A549 (cell line): ENCODE data around the gene SKIL. TPM values are rescaled to one million over a fixed set of nuclear protein-coding genes. Genes with fewer than 3 reads are reported as not detected.

Experiments used
- ATAC-seq, 2 experiments: fragments of 200-7000 bp in 1 of 2; fragments of >200 bp in 1 of 2; cut with Nextera tagmentation in 1 of 2; cut with Tn5 transposase in 1 of 2; 3 replicates each; pipeline versions ENCODE4 v1.8.0 to v1.9.1; 2018 to 2020; ENCODE audit warnings: mild to moderate bottlenecking in 1 of 2, moderate library complexity in 1 of 2
- CTCF ChIA-PET: fragments of 300-600 bp; sonication (Branson Sonifier 250); formaldehyde crosslinking; extraction: SDS; loops from one replicate; lab custom pipeline; 2021; ENCODE audit warnings: antibody characterized with exemption, inconsistent platforms; lab: Yijun Ruan, JAX
- POLR2A ChIA-PET: fragments of 350-600 bp; formaldehyde crosslinking; extraction: SDS; loops from one replicate; lab custom pipeline; 2021; ENCODE audit warnings: antibody characterized with exemption, inconsistent platforms; lab: Yijun Ruan, JAX
- DNase-seq, 2 experiments: peaks; one replicate each; pipeline versions ENCODE4 v3.0.0 to v3.0.0-alpha.2; 2011 to 2016; ENCODE audit warnings: low read depth in 1 of 2, low spot score in 1 of 2
- FAIRE-seq: peaks from 2 replicates; lab custom pipeline; 2011; peaks lifted over from hg19 to GRCh38; lab: Jason Lieb, UNC
- H3K27ac ChIP-seq, 2 experiments: fragments of >200 bp; sonication (Bioruptor Twin); formaldehyde crosslinking; 3 replicates each; pipeline ENCODE4 v1.5.1; 2016 to 2017
- H3K4me1 ChIP-seq: fragments of >200 bp; sonication (Bioruptor Twin); formaldehyde crosslinking; 3 replicates; pipeline ENCODE4 v1.6.1; 2016
- H3K4me2 ChIP-seq: fragments of >200 bp; sonication (Bioruptor Twin); formaldehyde crosslinking; 3 replicates; pipeline ENCODE4 v1.6.1; 2016
- H3K4me3 ChIP-seq: fragments of >200 bp; sonication (Bioruptor Twin); formaldehyde crosslinking; 3 replicates; pipeline ENCODE4 v1.5.1; 2016
- H3K9me3 ChIP-seq: fragments of >200 bp; sonication (Bioruptor Twin); formaldehyde crosslinking; 3 replicates; pipeline ENCODE4 v1.6.1; 2016
- CBX2 ChIP-seq: fragments of 200-600 bp; sonication (generic); IDR thresholded peaks from 2 replicates; pipeline ENCODE4 v1.6.1; 2016; ENCODE audit warnings: low read depth, mild to moderate bottlenecking, borderline replicate concordance
- CHD2 ChIP-seq: fragments of 150-350 bp; IDR thresholded peaks from 2 replicates; pipeline ENCODE4 v1.6.1; 2014; ENCODE audit warnings: low read length; ENCODE audit not compliant: partially characterized antibody
- CHD4 ChIP-seq: fragments of 200-600 bp; sonication (generic); IDR thresholded peaks from 2 replicates; pipeline ENCODE4 v1.6.1; 2016; ENCODE audit warnings: antibody characterized with exemption, mild to moderate bottlenecking, borderline replicate concordance
- CTCF ChIP-seq: fragments of >200 bp; sonication (Bioruptor Twin); formaldehyde crosslinking; IDR thresholded peaks from 3 replicates; pipeline ENCODE4 v1.5.1; 2016
- EHF ChIP-seq: fragments of 250-450 bp; sonication (Bioruptor Pico); IDR thresholded peaks from 2 replicates; pipeline ENCODE4 v1.5.0; 2020; ENCODE audit warnings: mild to moderate bottlenecking
- ELK1 ChIP-seq: fragments of 150-350 bp; IDR thresholded peaks from 2 replicates; pipeline ENCODE4 v1.6.1; 2014; ENCODE audit warnings: low read depth, mild to moderate bottlenecking, low read length
- GATA3 ChIP-seq: IDR thresholded peaks from 2 replicates; pipeline ENCODE4 v1.6.1; 2012; ENCODE audit warnings: borderline replicate concordance
- HEYL ChIP-seq: fragments of 250-450 bp; sonication (Bioruptor Pico); IDR thresholded peaks from 2 replicates; pipeline ENCODE4 v1.8.0; 2021; ENCODE audit warnings: mild to moderate bottlenecking, moderate library complexity
- HMGXB4 ChIP-seq: fragments of 250-450 bp; sonication (Bioruptor Pico); IDR thresholded peaks from 2 replicates; pipeline ENCODE4 v1.5.0; 2021; ENCODE audit warnings: mild to moderate bottlenecking, moderate library complexity, borderline replicate concordance
- HOXB5 ChIP-seq: fragments of 250-450 bp; sonication (Bioruptor Pico); IDR thresholded peaks from 2 replicates; pipeline ENCODE4 v1.5.0; 2020; ENCODE audit warnings: mild to moderate bottlenecking, moderate library complexity
- JUNB ChIP-seq: fragments of >200 bp; sonication (Bioruptor Twin); formaldehyde crosslinking; IDR thresholded peaks from 2 replicates; pipeline ENCODE4 v1.6.1; 2016
- NFE2L2 ChIP-seq: fragments of 150-350 bp; conservative IDR thresholded peaks from 2 replicates; pipeline ENCODE4 v1.6.1; 2014; ENCODE audit warnings: low read length
- NPAS2 ChIP-seq: fragments of 250-450 bp; sonication (Bioruptor Pico); IDR thresholded peaks from 2 replicates; pipeline ENCODE4 v1.8.0; 2022; ENCODE audit warnings: mild to moderate bottlenecking, moderate library complexity, borderline replicate concordance
- NR3C1 ChIP-seq: fragments of >200 bp; sonication (Bioruptor Twin); formaldehyde crosslinking; IDR thresholded peaks from 3 replicates; pipeline ENCODE4 v1.6.1; 2017
- POLR2A ChIP-seq: IDR thresholded peaks from 2 replicates; pipeline ENCODE4 v1.6.1; 2012; ENCODE audit warnings: mild to moderate bottlenecking, low read length
- RAD21 ChIP-seq, 2 experiments: fragments of >200 bp in 1 of 2; sonication (Bioruptor Twin) in 1 of 2; formaldehyde crosslinking in 1 of 2; IDR thresholded peaks in 1 of 2; conservative IDR thresholded peaks in 1 of 2; 2 replicates in 1 of 2; 3 replicates in 1 of 2; pipeline ENCODE4 v1.6.1; 2012 to 2018; ENCODE audit warnings: inconsistent platforms in 1 of 2
- RFX5 ChIP-seq: fragments of 450-650 bp; IDR thresholded peaks from 2 replicates; pipeline ENCODE4 v1.7.1; 2014; ENCODE audit warnings: antibody characterized with exemption, mild to moderate bottlenecking, moderate library complexity
- ZC3H11A ChIP-seq: fragments of 450-650 bp; IDR thresholded peaks from 2 replicates; pipeline ENCODE4 v1.6.1; 2014; ENCODE audit warnings: antibody characterized with exemption, mild to moderate bottlenecking
- ZFP36 ChIP-seq: fragments of 450-650 bp; IDR thresholded peaks from 2 replicates; pipeline ENCODE4 v1.6.1; 2014; ENCODE audit warnings: borderline replicate concordance; ENCODE audit not compliant: partially characterized antibody
- ZNF302 ChIP-seq: fragments of 250-450 bp; sonication (Bioruptor Pico); IDR thresholded peaks from 2 replicates; pipeline ENCODE4 v1.9.0; 2021; ENCODE audit warnings: inconsistent platforms, mild to moderate bottlenecking, moderate library complexity
- ZSCAN20 ChIP-seq: fragments of 250-450 bp; sonication (Bioruptor Pico); IDR thresholded peaks from 2 replicates; pipeline ENCODE4 v1.8.0; 2022; ENCODE audit warnings: mild to moderate bottlenecking, moderate library complexity
- WGBS: methylation state at CpG from one replicate; pipeline ENCODE4 v1.1.6; 2017; ENCODE audit errors: missing lambda C conversion rate; 5-methylcytosine and 5-hydroxymethylcytosine counted together
- polyA plus RNA-seq, 4 experiments: library from polyadenylated mRNA; depleted of rRNA in 3 of 4; stranded (reverse); fragments of >200 nt; fragmentation: RNase III in 1 of 4; extraction: RNeasy Plus Mini Kit Qiagen cat#74134 plus additional on column Dnase treatment in 1 of 4; gene quantifications; 2 replicates in 3 of 4; 3 replicates in 1 of 4; pipeline ENCODE4 v1.2.3, GENCODE V29; 2011 to 2017
- TF ChIP-seq, protein P1 (sequence below): fragments of >200 bp; sonication (Bioruptor Twin); formaldehyde crosslinking; IDR thresholded peaks from 3 replicates; pipeline ENCODE4 v1.6.1; 2016

The SKIL gene
- polyA plus RNA-seq, 2 of the 4 experiments (the other 2 are of a cell fraction) = 39.6 to 64.2 TPM

DNA sequence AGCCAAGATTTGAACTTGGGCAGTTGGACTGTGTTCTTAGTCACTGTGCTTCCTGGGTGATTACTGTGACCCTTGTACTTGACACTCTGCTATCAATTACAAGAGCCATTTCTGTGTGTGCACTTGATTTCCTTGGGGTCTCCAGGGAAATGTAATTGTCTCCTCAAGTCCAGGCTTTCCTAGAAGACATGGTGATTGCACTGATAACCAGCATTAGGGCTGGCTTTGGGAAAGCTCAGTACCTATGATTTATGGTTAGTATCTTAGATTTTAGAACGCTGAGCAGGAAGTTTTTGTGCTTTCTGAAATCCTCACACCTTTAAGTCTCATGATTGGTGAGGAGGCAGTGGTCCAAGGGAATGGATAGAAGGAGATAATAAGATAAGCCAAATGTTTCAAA lies 59.6 kb downstream of the SKIL start:
- ATAC-seq = no peak
- no peaks in the 10 kb centered on the region for H3K4me1 ChIP-seq
- H3K4me2 ChIP-seq = no peak overlapping the region
- no peak overlapping the region for H3K27ac ChIP-seq
- no peak overlapping the region for H3K4me3 ChIP-seq
- TF ChIP-seq ELK1 (no peak), ZSCAN20 (CRISPR knock-in tag) (no peak), CHD2 (no peak), GATA3 (no peak), RFX5 (no peak), NR3C1 (no peak), CHD4 (no peak), CTCF (no peak), HOXB5 (CRISPR knock-in tag) (no peak), NPAS2 (CRISPR knock-in tag) (no peak), NFE2L2 (no peak), ZFP36 (no peak), HEYL (CRISPR knock-in tag) (no peak), RAD21 (conservative IDR thresholded peaks at IDR 0.05 in 1 of 2, IDR thresholded peaks at IDR 0.05 in 1 of 2) (no peak)
- ChIA-PET POLR2A (no interaction called here), CTCF (interaction anchor here (0.6 to 10.5 kb wide), 4 partner anchors 32 to 421 kb away, joined by 3 to 277 read pairs (median 4); no protein-coding TSS in a partner anchor)
- H3K9me3 ChIP-seq = no peaks in the 10 kb centered on the region
- no peak for DNase-seq
- WGBS = 68% methylated on average over 1 of the region's 1 CpG
- no peak for FAIRE-seq

- Histone ChIP-seq H3K9me3 (no peaks in the 10 kb centered on the region), H3K4me1 (no peaks in the 10 kb centered on the region), H3K27ac (no peak within 1 kb of the TSS), H3K4me3 (no peak within 1 kb of the TSS), H3K4me2 (peak within 1 kb of the TSS; percentile 13; the same call in 1 of the 3 replicates)
- ChIA-PET POLR2A (no interaction called here), CTCF (interaction anchor here (1.3 to 10.5 kb wide), 2 partner anchors 11 to 394 kb away, joined by 4 to 277 read pairs; no protein-coding TSS in a partner anchor)
- ATAC-seq (peak in 1 of 2 experiments; percentile 27; a peak in 1 of 6 replicates), FAIRE-seq (no peak), DNase-seq (no peak)
- TF ChIP-seq ZNF302 (CRISPR knock-in tag) = no peak
- TF ChIP-seq NPAS2 (CRISPR knock-in tag) = no peak
- TF ChIP-seq ELK1 = no peak
- TF ChIP-seq HMGXB4 (CRISPR knock-in tag) = no peak
- TF ChIP-seq EHF = no peak
- no peak for TF ChIP-seq HOXB5 (CRISPR knock-in tag)
- TF ChIP-seq CBX2 = no peak
- no peak for TF ChIP-seq NFE2L2
- no peak for TF ChIP-seq ZFP36
- no peak for TF ChIP-seq GATA3
- TF ChIP-seq JUNB = no peak
- TF ChIP-seq ZC3H11A = no peak
- no peak for TF ChIP-seq CHD2
- TF ChIP-seq, protein P1, sequence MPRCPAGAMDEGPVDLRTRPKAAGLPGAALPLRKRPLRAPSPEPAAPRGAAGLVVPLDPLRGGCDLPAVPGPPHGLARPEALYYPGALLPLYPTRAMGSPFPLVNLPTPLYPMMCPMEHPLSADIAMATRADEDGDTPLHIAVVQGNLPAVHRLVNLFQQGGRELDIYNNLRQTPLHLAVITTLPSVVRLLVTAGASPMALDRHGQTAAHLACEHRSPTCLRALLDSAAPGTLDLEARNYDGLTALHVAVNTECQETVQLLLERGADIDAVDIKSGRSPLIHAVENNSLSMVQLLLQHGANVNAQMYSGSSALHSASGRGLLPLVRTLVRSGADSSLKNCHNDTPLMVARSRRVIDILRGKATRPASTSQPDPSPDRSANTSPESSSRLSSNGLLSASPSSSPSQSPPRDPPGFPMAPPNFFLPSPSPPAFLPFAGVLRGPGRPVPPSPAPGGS = no peak
- no peak for TF ChIP-seq POLR2A
- 86% methylated on average over 56 of the region's 79 CpGs for WGBS
Measured at GRCh38 chr3:170418422-170419398, 61.2 kb downstream of the SKIL start, which contains the start of gene CLDN11. Gene CLDN11 (plus strand): TSS chr3:170418868. CDS start chr3:170419067, 199 bp downstream.
